Ishikawa (cell line): ENCODE results near the gene DACH2.

ENCODE experiments used
- CEBPB ChIP-seq: IDR thresholded peaks from 2 replicates; pipeline ENCODE4 v1.6.1; 2012
- CREB1 ChIP-seq: IDR thresholded peaks from 2 replicates; pipeline ENCODE4 v1.6.1; 2012; ENCODE audit warnings: low read depth
- EGR1 ChIP-seq: IDR thresholded peaks from 2 replicates; pipeline ENCODE4 v1.6.1; 2012
- EP300 ChIP-seq: IDR thresholded peaks from 2 replicates; pipeline ENCODE4 v1.6.1; 2012; ENCODE audit warnings: borderline replicate concordance
- FOXM1 ChIP-seq: IDR thresholded peaks from 2 replicates; pipeline ENCODE4 v1.6.1; 2012; ENCODE audit warnings: low read depth, borderline replicate concordance
- NFIC ChIP-seq: IDR thresholded peaks from 2 replicates; pipeline ENCODE4 v1.6.1; 2012
- RAD21 ChIP-seq: IDR thresholded peaks from 2 replicates; pipeline ENCODE4 v1.6.1; 2012; ENCODE audit warnings: low read depth
- REST ChIP-seq: IDR thresholded peaks from 2 replicates; pipeline ENCODE4 v1.6.1; 2012; ENCODE audit warnings: low read depth, mild to moderate bottlenecking
- TAF1 ChIP-seq: IDR thresholded peaks from 2 replicates; pipeline ENCODE4 v1.6.1; 2012; ENCODE audit warnings: low read depth, mild to moderate bottlenecking
- TCF12 ChIP-seq: IDR thresholded peaks from 2 replicates; pipeline ENCODE4 v1.6.1; 2012; ENCODE audit warnings: low read depth
- TEAD4 ChIP-seq: IDR thresholded peaks from 2 replicates; pipeline ENCODE4 v1.6.1; 2012
- YY1 ChIP-seq: IDR thresholded peaks from 2 replicates; pipeline ENCODE4 v1.6.1; 2012; ENCODE audit warnings: low read depth
- ZBTB7A ChIP-seq: IDR thresholded peaks from 2 replicates; pipeline ENCODE4 v1.6.1; 2012; ENCODE audit warnings: low read depth
- TF ChIP-seq, protein P1 (sequence below): IDR thresholded peaks from 2 replicates; pipeline ENCODE4 v1.6.1; 2012
- TF ChIP-seq, protein P2 (sequence below): IDR thresholded peaks from 2 replicates; pipeline ENCODE4 v1.6.1; 2012

The DACH2 gene

GRCh38 chrX:86192827-86193226 is 44.6 kb downstream of the DACH2 start:
- TF ChIP-seq RAD21: no peak
- TF ChIP-seq, protein P1, sequence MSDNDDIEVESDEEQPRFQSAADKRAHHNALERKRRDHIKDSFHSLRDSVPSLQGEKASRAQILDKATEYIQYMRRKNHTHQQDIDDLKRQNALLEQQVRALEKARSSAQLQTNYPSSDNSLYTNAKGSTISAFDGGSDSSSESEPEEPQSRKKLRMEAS: no peak
- no peak for TF ChIP-seq CREB1
- no peak for TF ChIP-seq REST
- TF ChIP-seq, protein P2, sequence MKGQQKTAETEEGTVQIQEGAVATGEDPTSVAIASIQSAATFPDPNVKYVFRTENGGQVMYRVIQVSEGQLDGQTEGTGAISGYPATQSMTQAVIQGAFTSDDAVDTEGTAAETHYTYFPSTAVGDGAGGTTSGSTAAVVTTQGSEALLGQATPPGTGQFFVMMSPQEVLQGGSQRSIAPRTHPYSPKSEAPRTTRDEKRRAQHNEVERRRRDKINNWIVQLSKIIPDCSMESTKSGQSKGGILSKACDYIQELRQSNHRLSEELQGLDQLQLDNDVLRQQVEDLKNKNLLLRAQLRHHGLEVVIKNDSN: no peak
- no peak for TF ChIP-seq FOXM1
- TF ChIP-seq ZBTB7A: no peak
- TF ChIP-seq NFIC: no peak
- TF ChIP-seq EGR1: no peak
- TF ChIP-seq CEBPB: no peak
- no peak for TF ChIP-seq YY1
- TF ChIP-seq EP300: no peak
- TF ChIP-seq TEAD4: no peak
- no peak for TF ChIP-seq TAF1

DNA sequence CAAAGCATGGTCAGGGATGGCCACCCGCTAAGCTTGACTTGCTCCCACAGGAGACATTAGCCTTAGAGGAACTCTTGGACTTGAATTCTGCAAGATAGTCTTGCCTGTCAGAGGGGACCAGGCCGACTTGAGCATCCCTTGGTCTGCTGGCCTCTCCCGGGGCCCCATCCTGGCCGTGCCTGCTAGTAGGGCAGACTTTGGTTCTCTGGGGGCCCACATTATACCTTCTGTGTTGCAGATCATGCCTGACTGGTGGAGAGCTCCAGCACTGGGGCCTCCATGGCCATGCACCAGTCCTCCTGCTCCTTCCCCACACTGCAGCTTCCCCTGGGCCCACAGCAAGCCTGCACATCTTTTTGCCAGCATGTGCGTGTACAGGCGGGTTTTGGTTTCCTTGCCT is 46.5 kb downstream of the DACH2 start:
- TF ChIP-seq RAD21: no peak
- TF ChIP-seq, protein P1: no peak
- no peak for TF ChIP-seq FOXM1
- TF ChIP-seq ZBTB7A: no peak
- TF ChIP-seq YY1: no peak
- no peak for TF ChIP-seq TAF1
- TF ChIP-seq EP300: no peak
- TF ChIP-seq NFIC: no peak
- no peak for TF ChIP-seq CREB1
- TF ChIP-seq TEAD4: no peak
- TF ChIP-seq, protein P2: no peak
- TF ChIP-seq CEBPB: no peak
- TF ChIP-seq TCF12: no peak
- no peak for TF ChIP-seq EGR1
- TF ChIP-seq REST: no peak

GRCh38 chrX:86195343-86195742 is 47.1 kb downstream of the DACH2 start:
- TF ChIP-seq TAF1 (no peak), EP300 (no peak), YY1 (no peak), NFIC (no peak), FOXM1 (no peak), TEAD4 (no peak), EGR1 (no peak), CREB1 (no peak), CEBPB (no peak), TCF12 (no peak), ZBTB7A (no peak), REST (no peak), RAD21 (no peak)
- TF ChIP-seq, protein P2: no peak
- TF ChIP-seq, protein P1: no peak
